ENCODE data around the gene DSG3. TPM values are rescaled to one million over a fixed set of nuclear protein-coding genes. Genes with fewer than 3 reads are reported as not detected.

Gene DSG3
- total and polyA plus RNA-seq, 2 of the 13 experiments (the other 11 are each of a cell fraction or from before 2014, with no cell fraction given): not detected

DNA sequence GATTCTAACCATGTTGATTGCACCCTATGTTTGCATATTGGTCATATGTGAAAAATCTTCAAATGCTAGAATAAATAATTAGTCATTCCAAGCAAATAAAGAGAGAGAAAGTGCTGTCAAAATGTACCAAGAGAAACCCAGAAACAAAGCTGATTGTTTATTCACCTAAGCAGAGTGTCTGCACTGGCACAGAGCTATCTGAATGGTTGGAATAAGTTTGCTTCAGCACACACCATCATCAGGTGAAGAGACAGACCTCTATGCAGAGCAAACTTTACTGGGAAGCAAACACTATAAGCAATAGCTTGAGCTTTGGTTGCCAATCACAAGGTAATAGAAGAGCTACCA is 45.5 kb upstream of the DSG3 start (continued):
- TF ChIP-seq, protein P1, sequence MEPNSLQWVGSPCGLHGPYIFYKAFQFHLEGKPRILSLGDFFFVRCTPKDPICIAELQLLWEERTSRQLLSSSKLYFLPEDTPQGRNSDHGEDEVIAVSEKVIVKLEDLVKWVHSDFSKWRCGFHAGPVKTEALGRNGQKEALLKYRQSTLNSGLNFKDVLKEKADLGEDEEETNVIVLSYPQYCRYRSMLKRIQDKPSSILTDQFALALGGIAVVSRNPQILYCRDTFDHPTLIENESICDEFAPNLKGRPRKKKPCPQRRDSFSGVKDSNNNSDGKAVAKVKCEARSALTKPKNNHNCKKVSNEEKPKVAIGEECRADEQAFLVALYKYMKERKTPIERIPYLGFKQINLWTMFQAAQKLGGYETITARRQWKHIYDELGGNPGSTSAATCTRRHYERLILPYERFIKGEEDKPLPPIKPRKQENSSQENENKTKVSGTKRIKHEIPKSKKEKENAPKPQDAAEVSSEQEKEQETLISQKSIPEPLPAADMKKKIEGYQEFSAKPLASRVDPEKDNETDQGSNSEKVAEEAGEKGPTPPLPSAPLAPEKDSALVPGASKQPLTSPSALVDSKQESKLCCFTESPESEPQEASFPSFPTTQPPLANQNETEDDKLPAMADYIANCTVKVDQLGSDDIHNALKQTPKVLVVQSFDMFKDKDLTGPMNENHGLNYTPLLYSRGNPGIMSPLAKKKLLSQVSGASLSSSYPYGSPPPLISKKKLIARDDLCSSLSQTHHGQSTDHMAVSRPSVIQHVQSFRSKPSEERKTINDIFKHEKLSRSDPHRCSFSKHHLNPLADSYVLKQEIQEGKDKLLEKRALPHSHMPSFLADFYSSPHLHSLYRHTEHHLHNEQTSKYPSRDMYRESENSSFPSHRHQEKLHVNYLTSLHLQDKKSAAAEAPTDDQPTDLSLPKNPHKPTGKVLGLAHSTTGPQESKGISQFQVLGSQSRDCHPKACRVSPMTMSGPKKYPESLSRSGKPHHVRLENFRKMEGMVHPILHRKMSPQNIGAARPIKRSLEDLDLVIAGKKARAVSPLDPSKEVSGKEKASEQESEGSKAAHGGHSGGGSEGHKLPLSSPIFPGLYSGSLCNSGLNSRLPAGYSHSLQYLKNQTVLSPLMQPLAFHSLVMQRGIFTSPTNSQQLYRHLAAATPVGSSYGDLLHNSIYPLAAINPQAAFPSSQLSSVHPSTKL (CRISPR knock-in tag; IDR thresholded peaks at IDR 0.05): peak; percentile 22; the same call in 1 of the 2 replicates
- TF ChIP-seq, protein P2, sequence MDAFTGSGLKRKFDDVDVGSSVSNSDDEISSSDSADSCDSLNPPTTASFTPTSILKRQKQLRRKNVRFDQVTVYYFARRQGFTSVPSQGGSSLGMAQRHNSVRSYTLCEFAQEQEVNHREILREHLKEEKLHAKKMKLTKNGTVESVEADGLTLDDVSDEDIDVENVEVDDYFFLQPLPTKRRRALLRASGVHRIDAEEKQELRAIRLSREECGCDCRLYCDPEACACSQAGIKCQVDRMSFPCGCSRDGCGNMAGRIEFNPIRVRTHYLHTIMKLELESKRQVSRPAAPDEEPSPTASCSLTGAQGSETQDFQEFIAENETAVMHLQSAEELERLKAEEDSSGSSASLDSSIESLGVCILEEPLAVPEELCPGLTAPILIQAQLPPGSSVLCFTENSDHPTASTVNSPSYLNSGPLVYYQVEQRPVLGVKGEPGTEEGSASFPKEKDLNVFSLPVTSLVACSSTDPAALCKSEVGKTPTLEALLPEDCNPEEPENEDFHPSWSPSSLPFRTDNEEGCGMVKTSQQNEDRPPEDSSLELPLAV (CRISPR knock-in tag; conservative IDR thresholded peaks at IDR 0.05; ENCODE audit: low read depth): no peak
- TF ChIP-seq SKI (IDR thresholded peaks at IDR 0.05; ENCODE audit: partially characterized antibody) (peak; percentile 32), FOXA3 (CRISPR knock-in tag; IDR thresholded peaks at IDR 0.05) (peak; percentile 28; the same call in 1 of the 2 replicates), ADNP (CRISPR knock-in tag; IDR thresholded peaks at IDR 0.05) (no peak), SOX13 (IDR thresholded peaks at IDR 0.05) (no peak), SOX13 (CRISPR knock-in tag; conservative IDR thresholded peaks at IDR 0.05 in 1 of 2, IDR thresholded peaks at IDR 0.05 in 1 of 2) (peak in 1 of 2 experiments; percentile 44; a peak in 2 of 4 replicates)

DNA sequence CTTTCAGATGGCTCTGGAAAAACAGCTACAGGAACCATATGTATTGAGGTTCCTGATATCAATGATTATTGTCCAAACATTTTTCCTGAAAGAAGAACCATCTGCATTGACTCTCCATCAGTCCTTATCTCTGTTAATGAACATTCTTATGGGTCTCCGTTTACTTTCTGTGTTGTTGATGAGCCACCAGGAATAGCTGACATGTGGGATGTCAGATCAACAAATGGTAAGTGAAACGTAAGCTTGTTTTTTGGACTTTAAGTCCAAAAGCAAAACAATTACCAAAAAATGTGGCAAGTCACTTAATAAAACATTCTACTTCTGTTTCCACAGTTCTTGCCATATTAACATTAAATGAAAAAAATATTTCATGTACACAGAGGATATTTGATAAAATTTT is 44.1 kb upstream of the DSG3 start:
- no peak overlapping the region for H3K27ac ChIP-seq (ENCODE audit: extremely low read length, insufficient read depth, low read length)
- intact Hi-C loops (cut with micrococcal nuclease; ENCODE audit: unreplicated experiment): loop anchor here (2.0 kb wide), 1 partner anchor 159 kb away; no protein-coding TSS in a partner anchor
- peaks cover 60% of the 10 kb centered on the region for H3K4me1 ChIP-seq (ENCODE audit: insufficient read depth, low read length)
- H3K9me3 ChIP-seq (ENCODE audit: low read length): no peaks in the 10 kb centered on the region
- H3K4me2 ChIP-seq (ENCODE audit: low read depth, low read length): no peak overlapping the region
- H3K9ac ChIP-seq (ENCODE audit: insufficient read depth, low read depth, low read length): no peak overlapping the region
- no peaks in the 10 kb centered on the region for H4K20me1 ChIP-seq (ENCODE audit: insufficient read depth, low read length)
- BruUV-seq (replicated peaks): no TSS peak
- no peak for ATAC-seq
- CTCF ChIA-PET (ENCODE audit: low intra/inter-chr PET ratio, low total read pairs): no interaction called here
- POLR2A ChIA-PET: interaction anchor here (1.3 to 2.5 kb wide), 2 partner anchors 17 to 107 kb away, joined by 4 to 7 read pairs; no protein-coding TSS in a partner anchor
- no peaks in the 10 kb centered on the region for H3K79me2 ChIP-seq (ENCODE audit: insufficient read depth, low read length)
- no peak for FAIRE-seq
- no peaks in the 10 kb centered on the region for H3K27me3 ChIP-seq (ENCODE audit: control insufficient read depth in 1 of 2, insufficient read depth in 2 of 2, low read length in 2 of 2)
- WGBS (ENCODE audit: low lambda C conversion rate): 45% methylated on average over 2 of the region's 2 CpGs
- peak; percentile 12 for DNase-seq (ENCODE audit: low spot score)
- in situ Hi-C loops (cut with HindIII; ENCODE audit: extremely low pct_ligation_motif_present, low pct_unique_long_range_greater_than_20kb): no loop called here
- H2AFZ ChIP-seq (ENCODE audit: low read length): no peak overlapping the region
- H3K36me3 ChIP-seq (replicated peaks in 1 of 2; ENCODE audit: control insufficient read depth in 1 of 2, insufficient read depth in 2 of 2, low read length in 2 of 2): no peaks in the 10 kb centered on the region
- no peak overlapping the region for H3K4me3 ChIP-seq (replicated peaks in 1 of 3; ENCODE audit: insufficient read depth in 1 of 3, low read depth in 2 of 3, low read length in 3 of 3)
- TF ChIP-seq ZSCAN22 (CRISPR knock-in tag; IDR thresholded peaks at IDR 0.05) (no peak), RXRB (CRISPR knock-in tag; IDR thresholded peaks at IDR 0.05; ENCODE audit: borderline replicate concordance) (no peak), ATRX (CRISPR knock-in tag; IDR thresholded peaks at IDR 0.05; ENCODE audit: borderline replicate concordance) (no peak), HNRNPLL (IDR thresholded peaks at IDR 0.05; ENCODE audit: low read depth, low read length, poor library complexity, severe bottlenecking) (no peak), MED1 (CRISPR knock-in tag; IDR thresholded peaks at IDR 0.05) (peak; percentile 39; the same call in 1 of the 2 replicates), MAFK (conservative IDR thresholded peaks at IDR 0.05 in 1 of 2, IDR thresholded peaks at IDR 0.05 in 1 of 2; ENCODE audit: low read length in 2 of 2) (0 out of 4 replicates have a peak, but pooled peaks of 1 of the 2 experiments have one; percentile 5), ZFP36 (IDR thresholded peaks at IDR 0.05; ENCODE audit: borderline replicate concordance, low read depth, low read length, partially characterized antibody) (no peak)
- TF ChIP-seq, protein P3, sequence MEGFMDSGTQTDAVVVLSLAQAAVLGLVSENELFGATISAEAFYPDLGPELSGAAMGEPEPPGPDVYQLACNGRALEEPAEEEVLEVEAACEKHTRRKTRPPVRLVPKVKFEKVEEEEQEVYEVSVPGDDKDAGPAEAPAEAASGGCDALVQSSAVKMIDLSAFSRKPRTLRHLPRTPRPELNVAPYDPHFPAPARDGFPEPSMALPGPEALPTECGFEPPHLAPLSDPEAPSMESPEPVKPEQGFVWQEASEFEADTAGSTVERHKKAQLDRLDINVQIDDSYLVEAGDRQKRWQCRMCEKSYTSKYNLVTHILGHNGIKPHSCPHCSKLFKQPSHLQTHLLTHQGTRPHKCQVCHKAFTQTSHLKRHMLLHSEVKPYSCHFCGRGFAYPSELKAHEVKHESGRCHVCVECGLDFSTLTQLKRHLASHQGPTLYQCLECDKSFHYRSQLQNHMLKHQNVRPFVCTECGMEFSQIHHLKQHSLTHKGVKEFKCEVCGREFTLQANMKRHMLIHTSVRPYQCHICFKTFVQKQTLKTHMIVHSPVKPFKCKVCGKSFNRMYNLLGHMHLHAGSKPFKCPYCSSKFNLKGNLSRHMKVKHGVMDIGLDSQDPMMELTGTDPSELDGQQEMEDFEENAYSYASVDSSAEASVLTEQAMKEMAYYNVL (CRISPR knock-in tag; IDR thresholded peaks at IDR 0.05; ENCODE audit: borderline replicate concordance): no peak
- TF ChIP-seq, protein P4, sequence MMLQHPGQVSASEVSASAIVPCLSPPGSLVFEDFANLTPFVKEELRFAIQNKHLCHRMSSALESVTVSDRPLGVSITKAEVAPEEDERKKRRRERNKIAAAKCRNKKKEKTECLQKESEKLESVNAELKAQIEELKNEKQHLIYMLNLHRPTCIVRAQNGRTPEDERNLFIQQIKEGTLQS (CRISPR knock-in tag; IDR thresholded peaks at IDR 0.05): no peak
